ENCODE measurements around the gene PLXNB2.

The PLXNB2 gene

GRCh38 chr22:50306753-50307749 is at the start of gene PLXNB2:
TSS of gene PLXNB2 (minus strand) at chr22:50307646. CDS start at chr22:50290584, 17,062 bp downstream.
- CTCF ChIA-PET: interaction anchor here (0.5 to 1.0 kb wide), 2 partner anchors 55 to 179 kb away, joined by 3 to 6 read pairs; no protein-coding TSS in a partner anchor
- DNase-seq (ENCODE audit: extremely low spot score): peak; percentile 89

GRCh38 chr22:50357222-50357621 is 49.8 kb upstream of the PLXNB2 start:
- CTCF ChIA-PET: no interaction called here
- no peak for DNase-seq (ENCODE audit: extremely low spot score)
- POLR2A ChIA-PET: no interaction called here
- no peak for TF ChIP-seq SUZ12 (IDR thresholded peaks at IDR 0.05)
- no peak for TF ChIP-seq CTBP1 (IDR thresholded peaks at IDR 0.05; ENCODE audit: borderline replicate concordance)

More at GRCh38 chr22:50306753-50307749, at the start of gene PLXNB2:
- POLR2A ChIA-PET: interaction anchor here (0.6 to 2.0 kb wide), 8 partner anchors 10 to 66 kb away, joined by 3 to 9 read pairs (median 4); partner anchors contain the start of gene MAPK12
- TF ChIP-seq FOXM1 (IDR thresholded peaks at IDR 0.05; ENCODE audit: borderline replicate concordance) (no peak), ELF4 (IDR thresholded peaks at IDR 0.05) (no peak), FOXK2 (IDR thresholded peaks at IDR 0.05) (no peak), FOXA1 (IDR thresholded peaks at IDR 0.05) (no peak), SUZ12 (IDR thresholded peaks at IDR 0.05) (no peak), BHLHE40 (IDR thresholded peaks at IDR 0.05; ENCODE audit: borderline replicate concordance) (no peak), PKNOX1 (IDR thresholded peaks at IDR 0.05) (no peak), NFRKB (IDR thresholded peaks at IDR 0.05) (no peak), SP1 (IDR thresholded peaks at IDR 0.05) (no peak), L3MBTL2 (conservative IDR thresholded peaks at IDR 0.05) (no peak), HDGF (IDR thresholded peaks at IDR 0.05; ENCODE audit: borderline replicate concordance) (no peak), CTBP1 (IDR thresholded peaks at IDR 0.05; ENCODE audit: borderline replicate concordance) (no peak), TARDBP (IDR thresholded peaks at IDR 0.05) (no peak), ZNF384 (IDR thresholded peaks at IDR 0.05) (no peak), ARNT (IDR thresholded peaks at IDR 0.05) (no peak)

GRCh38 chr22:50356186-50356585 is 48.7 kb upstream of the PLXNB2 start:
- POLR2A ChIA-PET: no interaction called here
- CTCF ChIA-PET: no interaction called here
- TF ChIP-seq ZNF384 (IDR thresholded peaks at IDR 0.05): no peak
- TF ChIP-seq L3MBTL2 (conservative IDR thresholded peaks at IDR 0.05): no peak
- no peak for TF ChIP-seq CTBP1 (IDR thresholded peaks at IDR 0.05; ENCODE audit: borderline replicate concordance)
- no peak for TF ChIP-seq SUZ12 (IDR thresholded peaks at IDR 0.05)
- no peak for TF ChIP-seq LEF1 (IDR thresholded peaks at IDR 0.05; ENCODE audit: borderline replicate concordance)
- no peak for TF ChIP-seq ELF4 (IDR thresholded peaks at IDR 0.05)
- no peak for TF ChIP-seq FOXM1 (IDR thresholded peaks at IDR 0.05; ENCODE audit: borderline replicate concordance)
- no peak for TF ChIP-seq SP1 (IDR thresholded peaks at IDR 0.05)
- no peak for TF ChIP-seq HDGF (IDR thresholded peaks at IDR 0.05; ENCODE audit: borderline replicate concordance)
- no peak for TF ChIP-seq PKNOX1 (IDR thresholded peaks at IDR 0.05)

GRCh38 chr22:50348058-50348457 is 40.6 kb upstream of the PLXNB2 start:
- POLR2A ChIA-PET: no interaction called here
- no peak for TF ChIP-seq BHLHE40 (IDR thresholded peaks at IDR 0.05; ENCODE audit: borderline replicate concordance)
- CTCF ChIA-PET: no interaction called here
- DNase-seq (ENCODE audit: extremely low spot score): no peak

More at GRCh38 chr22:50356186-50356585, 48.7 kb upstream of the PLXNB2 start:
- no peak for DNase-seq (ENCODE audit: extremely low spot score)

- POLR2A ChIA-PET: no interaction called here
- TF ChIP-seq NFRKB (IDR thresholded peaks at IDR 0.05) (no peak), SP1 (IDR thresholded peaks at IDR 0.05) (no peak), CTBP1 (IDR thresholded peaks at IDR 0.05; ENCODE audit: borderline replicate concordance) (no peak), ARNT (IDR thresholded peaks at IDR 0.05) (no peak), ELF4 (IDR thresholded peaks at IDR 0.05) (no peak), SUZ12 (IDR thresholded peaks at IDR 0.05) (no peak), PKNOX1 (IDR thresholded peaks at IDR 0.05) (no peak), LEF1 (IDR thresholded peaks at IDR 0.05; ENCODE audit: borderline replicate concordance) (no peak)
- CTCF ChIA-PET: no interaction called here
- no peak for DNase-seq (ENCODE audit: extremely low spot score)
Measured at GRCh38 chr22:50347157-50347556, 39.7 kb upstream of the PLXNB2 start.

GRCh38 chr22:50346470-50346869 is 39.0 kb upstream of the PLXNB2 start:
- POLR2A ChIA-PET: no interaction called here
- no peak for DNase-seq (ENCODE audit: extremely low spot score)
- TF ChIP-seq ZNF384 (IDR thresholded peaks at IDR 0.05): no peak
- no peak for TF ChIP-seq TARDBP (IDR thresholded peaks at IDR 0.05)
- TF ChIP-seq HDGF (IDR thresholded peaks at IDR 0.05; ENCODE audit: borderline replicate concordance): no peak
- no peak for TF ChIP-seq NFRKB (IDR thresholded peaks at IDR 0.05)
- TF ChIP-seq BHLHE40 (IDR thresholded peaks at IDR 0.05; ENCODE audit: borderline replicate concordance): no peak
- no peak for TF ChIP-seq LEF1 (IDR thresholded peaks at IDR 0.05; ENCODE audit: borderline replicate concordance)
- no peak for TF ChIP-seq PKNOX1 (IDR thresholded peaks at IDR 0.05)
- TF ChIP-seq L3MBTL2 (conservative IDR thresholded peaks at IDR 0.05): no peak
- TF ChIP-seq ARNT (IDR thresholded peaks at IDR 0.05): no peak
- TF ChIP-seq FOXM1 (IDR thresholded peaks at IDR 0.05; ENCODE audit: borderline replicate concordance): no peak
- TF ChIP-seq FOXA1 (IDR thresholded peaks at IDR 0.05): no peak
- no peak for TF ChIP-seq CTBP1 (IDR thresholded peaks at IDR 0.05; ENCODE audit: borderline replicate concordance)
- TF ChIP-seq FOXK2 (IDR thresholded peaks at IDR 0.05): no peak
- no peak for TF ChIP-seq ELF4 (IDR thresholded peaks at IDR 0.05)
- TF ChIP-seq SP1 (IDR thresholded peaks at IDR 0.05): no peak
- no peak for TF ChIP-seq SUZ12 (IDR thresholded peaks at IDR 0.05)
- CTCF ChIA-PET: no interaction called here
